Amniotic epithelial cell (primary cell): ENCODE results near the gene IL5.
"Not testable (repeated sequence)": the region's sequence is repeated elsewhere in the genome, so short reads cannot be mapped to it uniquely, and the experiment has no call there.

Experiments
- DNase-seq: peaks from one replicate; pipeline ENCODE4 v3.0.0-alpha.2; 2010; ENCODE audit warnings: low read depth

The IL5 gene

DNA sequence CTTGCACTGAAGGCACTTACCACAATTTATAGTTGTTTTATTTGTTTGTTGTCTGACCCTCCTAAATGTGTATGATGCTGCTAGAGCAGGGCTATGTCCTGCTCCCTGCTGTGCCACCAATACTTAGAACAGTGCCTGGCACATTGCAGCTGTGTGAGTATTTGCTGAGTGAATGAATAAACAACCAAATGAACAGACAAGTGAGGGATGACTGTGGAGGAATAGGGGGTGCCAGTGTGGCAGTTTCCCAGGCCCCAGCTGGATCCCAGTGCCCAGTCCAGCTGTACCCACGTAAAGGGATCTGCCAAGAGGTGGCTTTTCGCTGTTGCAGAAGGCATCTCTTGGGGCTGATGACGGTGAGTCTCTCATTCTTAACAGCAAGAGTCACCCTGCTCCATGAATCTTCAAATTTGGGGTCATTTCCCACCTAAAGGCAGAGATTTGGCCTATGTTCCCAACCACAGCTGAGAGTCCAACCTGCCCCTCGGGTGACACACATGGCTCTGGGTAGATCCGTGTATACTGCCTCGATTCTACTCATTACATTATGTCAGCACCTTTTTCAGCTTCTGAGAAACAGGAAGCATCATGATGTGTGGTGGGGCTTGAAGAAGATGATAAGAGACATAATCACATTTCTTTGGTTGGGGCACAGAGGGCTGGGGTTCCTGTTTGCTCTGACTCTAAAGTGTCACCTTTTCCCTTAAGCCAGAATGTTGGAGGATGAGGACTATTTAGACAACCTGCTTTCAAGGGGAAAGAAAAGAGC is 14.3 kb downstream of the IL5 start:
- DNase-seq = no peak

GRCh38 chr5:132528021-132528420 is 15.3 kb downstream of the IL5 start:
- DNase-seq = no peak

GRCh38 chr5:132526974-132527564 is 16.3 kb downstream of the IL5 start:
- DNase-seq = peak; percentile 4

- peak; percentile 45 for DNase-seq
These were observed 16.9 kb downstream of the IL5 start for GRCh38 chr5:132526290-132526973.

GRCh38 chr5:132525299-132525724 is 18.0 kb downstream of the IL5 start:
- no peak for DNase-seq

- not testable (repeated sequence) for DNase-seq
These were observed 18.4 kb downstream of the IL5 start for GRCh38 chr5:132524877-132525276.

GRCh38 chr5:132522067-132522466 is 21.3 kb downstream of the IL5 start:
- DNase-seq = not testable (repeated sequence)

- not testable (repeated sequence) for DNase-seq
These were observed 29.5 kb downstream of the IL5 start for GRCh38 chr5:132513618-132514336.

DNA sequence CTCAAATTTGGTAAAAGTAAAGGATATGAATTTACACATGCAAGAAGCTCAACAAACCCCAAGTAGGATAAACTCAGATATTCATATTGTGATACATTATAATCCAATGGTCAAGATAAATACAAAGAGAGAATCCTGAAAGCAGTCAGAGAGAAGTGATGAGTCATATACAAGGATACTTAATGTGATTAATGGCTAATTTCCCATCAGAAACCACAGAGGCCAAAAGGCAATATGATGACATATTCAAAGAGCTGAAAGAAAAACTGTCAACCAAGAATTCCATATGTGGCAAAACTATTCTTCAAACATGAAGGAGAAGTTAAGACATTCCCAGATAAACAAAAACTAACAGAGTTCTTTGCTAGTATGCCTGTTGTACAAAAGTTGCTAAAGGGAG is 33.2 kb downstream of the IL5 start:
- DNase-seq = peak; percentile 98

DNA sequence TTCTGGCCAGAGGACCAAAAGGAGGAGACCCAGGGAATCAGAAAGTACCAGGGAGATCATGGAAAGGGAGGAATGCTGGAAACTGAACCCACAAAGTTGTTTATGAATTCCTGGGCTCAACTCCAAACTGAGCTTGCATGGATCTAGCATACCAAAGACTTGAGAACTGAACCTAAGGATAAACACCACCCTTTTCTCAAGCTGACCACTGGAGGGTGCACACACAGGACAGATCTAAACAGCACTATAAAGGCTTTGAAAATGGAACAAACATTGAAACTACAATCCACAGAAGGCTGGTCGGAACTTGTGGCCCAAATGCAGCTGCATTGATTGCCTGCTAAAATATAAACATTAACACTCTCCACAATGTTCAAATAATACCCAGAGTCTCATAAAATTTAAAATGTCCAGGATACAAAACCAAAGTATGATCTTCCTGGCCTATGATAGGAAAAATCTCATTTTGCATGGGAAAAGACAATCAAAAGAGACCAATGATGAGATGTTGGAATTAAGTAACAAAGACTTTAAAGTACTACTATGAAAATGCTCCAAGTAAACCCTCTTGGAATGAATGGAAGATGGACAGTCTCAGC is 37.1 kb downstream of the IL5 start:
- DNase-seq = peak; percentile 98

GRCh38 chr5:132505641-132506040 is 37.7 kb downstream of the IL5 start:
- peak; percentile 49 for DNase-seq

- no peak for DNase-seq
These were observed 38.6 kb downstream of the IL5 start for GRCh38 chr5:132504746-132505145.

- DNase-seq = no peak
These were observed 40.1 kb downstream of the IL5 start for GRCh38 chr5:132503244-132503643.

DNA sequence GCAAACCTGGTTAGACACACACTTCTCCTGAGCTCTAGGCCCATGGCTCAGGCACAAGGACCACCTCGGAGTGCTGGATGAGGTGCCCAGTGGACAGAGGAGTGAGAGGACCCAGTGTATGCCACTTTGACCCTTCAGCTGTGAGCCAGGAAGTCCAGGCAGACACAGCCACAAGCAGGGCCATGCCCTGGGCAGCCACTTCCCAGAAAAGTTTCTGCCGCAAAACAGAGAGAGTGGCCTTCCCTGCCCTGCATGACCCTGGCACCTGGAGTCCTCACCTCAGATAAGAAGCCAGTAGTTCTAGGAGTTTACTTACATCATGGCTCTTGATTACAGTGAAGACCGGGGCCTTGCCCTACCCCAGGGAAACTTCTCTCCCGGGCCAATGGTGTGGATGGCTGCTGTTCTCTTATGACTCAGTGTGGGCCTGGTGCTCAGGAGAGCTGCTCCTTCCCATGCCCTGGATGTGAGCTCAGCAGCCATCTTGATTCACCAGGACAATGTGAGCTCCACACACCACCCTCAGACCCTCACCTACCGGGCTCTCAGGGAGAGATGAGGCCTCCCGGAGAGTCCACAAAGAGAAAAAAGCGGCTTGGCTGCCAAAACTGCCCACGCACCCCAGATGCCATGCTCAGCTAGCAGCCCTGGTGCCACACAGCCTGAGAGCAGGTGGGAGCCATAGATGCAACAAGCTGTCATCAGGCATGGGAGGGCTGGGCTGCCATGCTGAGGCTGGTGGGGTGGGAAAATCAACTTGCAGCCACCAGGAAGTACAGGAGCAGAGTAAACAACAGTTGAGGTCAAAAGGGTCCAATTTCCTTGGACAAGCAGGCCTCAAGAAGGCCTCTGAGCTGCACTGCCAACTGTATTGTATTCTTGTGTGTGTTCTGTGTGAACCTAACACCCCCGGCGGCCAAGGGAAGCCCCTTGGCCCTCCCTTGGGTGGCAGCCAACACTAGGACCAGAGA is 41.1 kb downstream of the IL5 start:
- peak; percentile 56 for DNase-seq

- no peak for DNase-seq
These were observed 41.7 kb downstream of the IL5 start for GRCh38 chr5:132501629-132501956.

DNA sequence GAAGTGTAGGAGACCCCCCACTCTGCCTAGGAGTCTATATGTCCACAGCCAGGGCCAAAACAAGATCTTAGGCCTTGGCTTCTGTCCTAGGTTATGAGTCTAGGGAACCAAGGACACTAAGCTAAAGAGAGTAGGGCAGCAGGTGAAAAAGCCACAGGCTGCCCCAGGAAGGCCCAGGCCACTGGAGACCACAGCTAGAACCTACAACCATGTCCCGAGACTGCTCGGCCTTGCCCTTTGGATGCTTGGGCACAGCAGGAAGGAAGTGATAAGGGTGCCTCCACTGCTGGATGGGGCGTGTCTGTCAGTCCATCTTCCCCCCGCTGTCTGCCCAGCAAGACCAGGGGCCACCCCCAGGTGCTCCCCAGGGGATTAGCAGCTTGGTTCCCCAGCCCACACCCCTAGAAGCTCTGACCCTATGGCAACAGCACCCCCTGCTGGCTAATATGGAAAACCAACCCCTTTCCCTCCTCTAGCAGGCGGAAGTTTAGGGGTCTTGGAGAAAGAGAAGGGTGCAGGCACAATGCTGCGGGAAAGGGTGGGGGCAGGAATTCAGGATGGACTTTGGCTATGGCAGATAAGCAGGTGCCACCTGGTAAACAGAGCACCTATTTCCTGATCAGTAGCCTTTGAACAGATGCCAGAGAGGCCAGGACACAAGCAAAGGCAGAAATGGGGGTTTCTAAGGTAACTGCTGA is 42.2 kb downstream of the IL5 start:
- peak; percentile 46 for DNase-seq

DNA sequence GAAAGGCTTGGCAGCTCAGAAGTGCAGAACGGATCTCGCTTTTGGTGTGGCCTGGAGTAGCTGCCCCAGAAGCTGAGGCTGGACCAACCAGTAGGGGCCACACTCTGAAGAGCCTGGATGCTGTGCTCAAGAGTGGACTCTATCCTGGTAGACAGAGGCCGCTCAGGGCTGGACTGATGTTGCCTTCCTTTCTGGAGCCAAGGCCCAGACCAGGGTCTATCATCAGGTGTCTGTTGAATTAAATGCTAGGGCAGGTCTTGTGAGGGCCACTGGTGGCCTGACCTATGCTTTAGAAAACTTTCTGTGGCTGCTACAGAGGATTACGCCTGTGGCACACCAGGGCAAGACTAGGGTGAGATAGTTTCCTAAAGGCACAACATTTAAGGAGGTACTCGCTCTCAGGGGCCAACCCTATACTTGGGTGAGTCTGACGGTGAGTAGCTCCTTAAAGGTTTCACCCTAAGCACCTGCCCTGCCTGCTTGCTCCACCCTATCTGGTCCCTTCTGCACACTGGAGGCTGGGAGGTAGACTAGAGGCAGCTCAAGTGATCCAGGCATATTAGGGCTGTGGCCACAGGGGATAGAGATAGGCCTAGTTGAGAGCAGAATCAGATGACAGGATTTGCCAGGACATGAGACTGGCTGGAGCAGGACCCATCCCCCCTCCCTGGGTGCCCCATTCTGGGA is 42.9 kb downstream of the IL5 start:
- no peak for DNase-seq

GRCh38 chr5:132499440-132500243 is 43.7 kb downstream of the IL5 start:
- no peak for DNase-seq
